Uterus (tissue), 2 donors: ENCODE measurements around the gene APC2.

ENCODE experiments used
- CTCF ChIP-seq, 4 experiments: fragments of 200-600 bp in 2 of 4; fragments of 450-650 bp in 2 of 4; sonication (generic) in 2 of 4; IDR thresholded peaks; one replicate each; pipeline ENCODE4 v1.5.1; 2016 to 2019; ENCODE audit warnings: antibody characterized with exemption in 4 of 4, mild to moderate bottlenecking in 2 of 4, moderate library complexity in 1 of 4
- POLR2A ChIP-seq, 2 donors: fragments of 450-650 bp; IDR thresholded peaks; one replicate each; pipeline ENCODE4 v1.6.1; 2016; ENCODE audit warnings: antibody characterized with exemption in 2 of 2, mild to moderate bottlenecking in 1 of 2, moderate library complexity in 1 of 2

GRCh38 chr19:1510442-1510806, 60.5 kb downstream of the APC2 start:
- TF ChIP-seq CTCF (IDR thresholded peaks at IDR 0.05) = no peak
- no peak for TF ChIP-seq POLR2A (IDR thresholded peaks at IDR 0.05)
